ENCODE data around the gene CR2.
"Not testable (repeated sequence)": the region's sequence is repeated elsewhere in the genome, so short reads cannot be mapped to it uniquely, and the experiment has no call there.

The CR2 gene

GRCh38 chr1:207453710-207454045 lies 450 bp upstream of the CR2 start:
- DNase-seq = no peak

GRCh38 chr1:207455183-207455754 lies 1.1 kb downstream of the CR2 start:
- no peak for DNase-seq

- no peak for DNase-seq
Observed at GRCh38 chr1:207458414-207458813, 4.3 kb downstream of the CR2 start.

- DNase-seq = no peak
Observed at GRCh38 chr1:207459008-207459407, 4.9 kb downstream of the CR2 start.

GRCh38 chr1:207461649-207462048 lies 7.5 kb downstream of the CR2 start:
- no peak for DNase-seq

- DNase-seq = no peak
Observed at GRCh38 chr1:207462535-207462934, 8.4 kb downstream of the CR2 start.

GRCh38 chr1:207463021-207463420 lies 8.9 kb downstream of the CR2 start:
- no peak for DNase-seq

- DNase-seq = no peak
Observed at GRCh38 chr1:207463571-207463970, 9.4 kb downstream of the CR2 start.

GRCh38 chr1:207470927-207471326 lies 16.8 kb downstream of the CR2 start:
- DNase-seq = no peak

GRCh38 chr1:207474210-207474609 lies 20.1 kb downstream of the CR2 start:
- DNase-seq = no peak

- no peak for DNase-seq
Observed at GRCh38 chr1:207486198-207486597, 32.1 kb downstream of the CR2 start.

- DNase-seq = no peak
Observed at GRCh38 chr1:207487636-207488035, 33.5 kb downstream of the CR2 start.

- DNase-seq = no peak
Observed at GRCh38 chr1:207493212-207493611, 39.1 kb downstream of the CR2 start.

- no peak for DNase-seq
Observed at GRCh38 chr1:207494171-207494570, 40.0 kb downstream of the CR2 start.

- DNase-seq = not testable (repeated sequence)
Observed at GRCh38 chr1:207495281-207495680, 41.2 kb downstream of the CR2 start.

GRCh38 chr1:207495801-207496792 lies 42.0 kb downstream of the CR2 start, which contains the start of gene CR1:
TSS of gene CR1 (plus strand) at chr1:207496157. CDS start at chr1:207496268, 111 bp downstream.
- DNase-seq = no peak

- DNase-seq = no peak
Observed at GRCh38 chr1:207497941-207498340, 43.8 kb downstream of the CR2 start.

GRCh38 chr1:207499573-207499972 lies 45.4 kb downstream of the CR2 start:
- DNase-seq = peak; percentile 52

GRCh38 chr1:207500306-207500705 lies 46.2 kb downstream of the CR2 start:
- DNase-seq = no peak

GRCh38 chr1:207501071-207501470 lies 46.9 kb downstream of the CR2 start:
- DNase-seq = no peak

- no peak for DNase-seq
Observed at GRCh38 chr1:207502726-207503125, 48.6 kb downstream of the CR2 start.

- no peak for DNase-seq
Observed at GRCh38 chr1:207503950-207504349, 49.8 kb downstream of the CR2 start.

- no peak for DNase-seq
Observed at GRCh38 chr1:207504438-207504837, 50.3 kb downstream of the CR2 start.

GRCh38 chr1:207510444-207510843 lies 56.3 kb downstream of the CR2 start:
- DNase-seq = no peak

Measured in NCI-H2107 (cell line).